Breast epithelium (tissue), 3 donors: ENCODE data around the gene SLC7A9.

Source experiments
- POLR2A ChIP-seq: fragments of 450-650 bp; IDR thresholded peaks from one replicate; pipeline ENCODE4 v1.6.1; 2016; ENCODE audit warnings: antibody characterized with exemption, mild to moderate bottlenecking, moderate library complexity
- POLR2AphosphoS5 ChIP-seq, 3 donors: sonication (generic); formaldehyde crosslinking; IDR thresholded peaks; one replicate each; pipeline ENCODE4 v1.6.1; 2017; ENCODE audit warnings: antibody characterized with exemption in 3 of 3
- TF ChIP-seq, protein P1 (sequence below), 3 donors: fragments of 450-650 bp; IDR thresholded peaks; one replicate each; pipeline ENCODE4 v1.5.1; 2016 to 2017; ENCODE audit warnings: antibody characterized with exemption in 3 of 3, mild to moderate bottlenecking in 3 of 3, moderate library complexity in 3 of 3

DNA sequence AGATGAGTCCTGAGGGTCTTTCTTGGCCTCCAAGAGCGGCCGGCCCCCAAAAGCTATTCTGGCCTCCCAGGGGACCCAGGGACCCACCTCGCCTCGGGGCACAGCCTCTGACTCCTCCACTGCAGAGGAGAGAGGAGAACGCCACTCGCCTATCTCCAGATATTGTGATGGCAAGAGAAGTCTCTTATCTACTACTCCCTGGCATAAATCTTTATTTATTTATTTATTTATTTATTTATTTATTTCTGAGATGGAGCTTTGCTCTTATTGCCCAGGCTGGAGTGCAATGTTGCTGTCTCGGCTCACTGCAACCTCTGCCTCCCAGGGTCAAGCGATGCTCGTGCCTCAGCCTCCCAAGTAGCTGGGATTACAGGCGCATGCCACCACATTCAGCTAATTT is 11.0 kb downstream of the SLC7A9 start:
- TF ChIP-seq POLR2A (no peak), POLR2AphosphoS5 (IDR thresholded peaks at IDR 0.05) (no peak)
- TF ChIP-seq, protein P1, sequence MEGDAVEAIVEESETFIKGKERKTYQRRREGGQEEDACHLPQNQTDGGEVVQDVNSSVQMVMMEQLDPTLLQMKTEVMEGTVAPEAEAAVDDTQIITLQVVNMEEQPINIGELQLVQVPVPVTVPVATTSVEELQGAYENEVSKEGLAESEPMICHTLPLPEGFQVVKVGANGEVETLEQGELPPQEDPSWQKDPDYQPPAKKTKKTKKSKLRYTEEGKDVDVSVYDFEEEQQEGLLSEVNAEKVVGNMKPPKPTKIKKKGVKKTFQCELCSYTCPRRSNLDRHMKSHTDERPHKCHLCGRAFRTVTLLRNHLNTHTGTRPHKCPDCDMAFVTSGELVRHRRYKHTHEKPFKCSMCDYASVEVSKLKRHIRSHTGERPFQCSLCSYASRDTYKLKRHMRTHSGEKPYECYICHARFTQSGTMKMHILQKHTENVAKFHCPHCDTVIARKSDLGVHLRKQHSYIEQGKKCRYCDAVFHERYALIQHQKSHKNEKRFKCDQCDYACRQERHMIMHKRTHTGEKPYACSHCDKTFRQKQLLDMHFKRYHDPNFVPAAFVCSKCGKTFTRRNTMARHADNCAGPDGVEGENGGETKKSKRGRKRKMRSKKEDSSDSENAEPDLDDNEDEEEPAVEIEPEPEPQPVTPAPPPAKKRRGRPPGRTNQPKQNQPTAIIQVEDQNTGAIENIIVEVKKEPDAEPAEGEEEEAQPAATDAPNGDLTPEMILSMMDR (IDR thresholded peaks at IDR 0.05) = no peak
